HG03045 (cell line): ENCODE results near the gene FLAD1.

ENCODE experiments used
- ATAC-seq: cut with Tn5 transposase; IDR thresholded peaks from one replicate; pipeline ENCODE4 v1.9.1; 2021; ENCODE audit warnings: mild to moderate bottlenecking, moderate library complexity; ENCODE audit not compliant: unreplicated experiment

Gene FLAD1

GRCh38 chr1:154982897-154983648 is at the start of gene FLAD1:
TSS of gene FLAD1 (plus strand) at chr1:154983344. CDS start at chr1:154983695, 351 bp downstream.
- peak; percentile 98 for ATAC-seq

GRCh38 chr1:154934358-154934948 is 48.7 kb upstream of the FLAD1 start:
- no peak for ATAC-seq

GRCh38 chr1:154935749-154936554 is 47.2 kb upstream of the FLAD1 start:
- ATAC-seq = no peak

GRCh38 chr1:154936555-154937084 is 46.5 kb upstream of the FLAD1 start, which contains the start of gene PMVK:
TSS of gene PMVK (minus strand) at chr1:154936719. CDS start at chr1:154936685, 34 bp downstream.
- peak; percentile 75 for ATAC-seq

- ATAC-seq = peak; percentile 52
Measured at GRCh38 chr1:154937085-154937987, 45.8 kb upstream of the FLAD1 start.

GRCh38 chr1:154937988-154938386 is 45.2 kb upstream of the FLAD1 start:
- ATAC-seq = no peak

- ATAC-seq = no peak
Measured at GRCh38 chr1:154938604-154939399, 44.3 kb upstream of the FLAD1 start.

GRCh38 chr1:154940213-154940560 is 43.0 kb upstream of the FLAD1 start:
- no peak for ATAC-seq

GRCh38 chr1:154940651-154941194 is 42.4 kb upstream of the FLAD1 start:
- ATAC-seq = no peak

GRCh38 chr1:154941333-154942013 is 41.7 kb upstream of the FLAD1 start:
- no peak for ATAC-seq

- ATAC-seq = no peak
Measured at GRCh38 chr1:154943649-154944400, 39.3 kb upstream of the FLAD1 start.

GRCh38 chr1:154944401-154945159 is 38.6 kb upstream of the FLAD1 start:
- no peak for ATAC-seq

- ATAC-seq = no peak
Measured at GRCh38 chr1:154945160-154945961, 37.8 kb upstream of the FLAD1 start.

GRCh38 chr1:154945962-154946850 is 36.9 kb upstream of the FLAD1 start:
- ATAC-seq = no peak

GRCh38 chr1:154948079-154948478 is 35.1 kb upstream of the FLAD1 start:
- no peak for ATAC-seq
